A549 (cell line): ENCODE data around the gene ABCB11.

Source experiments
- CTCF ChIP-seq: fragments of >200 bp; sonication (Bioruptor Twin); formaldehyde crosslinking; IDR thresholded peaks from 3 replicates; pipeline ENCODE4 v1.5.1; 2016
- MAZ ChIP-seq: fragments of 150-350 bp; IDR thresholded peaks from 2 replicates; pipeline ENCODE4 v1.6.1; 2014; ENCODE audit warnings: antibody characterized with exemption, low read depth, low read length, borderline replicate concordance
- MYC ChIP-seq: IDR thresholded peaks from 2 replicates; pipeline ENCODE4 v1.6.1; 2012; ENCODE audit warnings: mild to moderate bottlenecking, inconsistent platforms, low read length, improper control_type of control experiment, borderline replicate concordance

DNA sequence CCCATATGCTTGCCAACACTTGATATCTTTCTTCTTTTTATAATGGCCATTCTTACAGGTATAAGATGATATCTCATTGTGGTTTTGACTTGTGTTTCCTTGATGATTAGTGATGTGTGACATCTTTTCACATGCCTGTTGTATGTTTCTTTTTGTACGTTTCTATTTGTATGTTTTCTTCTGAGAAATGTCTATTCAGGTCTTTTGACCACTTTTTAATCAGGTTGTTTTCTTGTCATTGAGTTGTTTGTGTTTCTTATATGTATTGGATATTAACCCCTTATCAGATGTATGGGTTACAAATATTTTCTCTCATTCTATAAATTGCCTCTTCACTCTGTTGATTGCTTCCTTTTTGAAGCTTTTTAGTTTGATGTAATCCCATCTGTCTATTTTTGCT, 42.4 kb downstream of the ABCB11 start:
- TF ChIP-seq MYC (no peak), CTCF (no peak), MAZ (no peak)
